GM21619 (cell line): ENCODE measurements around the gene MAEL.
"Not testable (repeated sequence)": the region's sequence is repeated elsewhere in the genome, so short reads cannot be mapped to it uniquely, and the experiment has no call there.

ENCODE experiments used
- ATAC-seq: cut with Tn5 transposase; IDR thresholded peaks from one replicate; pipeline ENCODE4 v1.9.1; 2021; ENCODE audit not compliant: unreplicated experiment

The MAEL gene

DNA sequence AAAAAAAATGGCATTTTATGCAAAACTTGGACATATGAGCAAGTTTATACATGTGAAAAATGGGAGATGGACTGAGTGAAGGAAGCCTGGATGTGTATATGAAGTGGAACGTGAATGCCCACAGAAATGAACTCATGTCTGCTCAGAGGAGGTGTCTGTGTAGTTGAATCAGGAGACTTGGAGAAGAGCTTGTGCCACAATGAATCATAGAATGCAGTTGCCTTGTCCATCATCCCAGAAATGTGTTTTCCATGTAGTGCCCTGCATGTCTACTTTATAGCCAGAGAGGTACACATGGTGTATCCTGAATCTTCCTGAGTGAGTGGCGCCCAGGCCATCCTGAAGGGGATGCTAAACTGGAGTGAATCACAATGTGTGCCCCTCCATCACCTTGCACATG is 11.1 kb upstream of the MAEL start:
- ATAC-seq: no peak

DNA sequence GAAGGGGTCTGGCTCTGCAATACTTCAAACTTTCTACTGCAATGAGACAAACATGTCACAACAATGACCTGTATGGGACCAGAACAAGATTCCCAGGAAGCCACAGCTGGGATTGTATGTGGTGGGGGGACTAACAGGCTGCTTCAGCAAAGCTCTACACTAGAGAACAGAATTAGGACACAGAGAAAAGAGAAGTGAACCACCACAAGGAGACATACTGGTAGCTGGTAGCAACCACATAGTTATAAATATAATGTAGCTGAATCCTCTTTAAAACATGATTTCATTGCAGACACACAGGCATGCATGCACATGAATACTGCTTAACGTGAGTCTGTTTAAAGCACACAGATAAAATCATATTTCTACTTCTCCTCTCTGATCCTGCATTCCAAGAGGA is 10.3 kb upstream of the MAEL start:
- no peak for ATAC-seq

DNA sequence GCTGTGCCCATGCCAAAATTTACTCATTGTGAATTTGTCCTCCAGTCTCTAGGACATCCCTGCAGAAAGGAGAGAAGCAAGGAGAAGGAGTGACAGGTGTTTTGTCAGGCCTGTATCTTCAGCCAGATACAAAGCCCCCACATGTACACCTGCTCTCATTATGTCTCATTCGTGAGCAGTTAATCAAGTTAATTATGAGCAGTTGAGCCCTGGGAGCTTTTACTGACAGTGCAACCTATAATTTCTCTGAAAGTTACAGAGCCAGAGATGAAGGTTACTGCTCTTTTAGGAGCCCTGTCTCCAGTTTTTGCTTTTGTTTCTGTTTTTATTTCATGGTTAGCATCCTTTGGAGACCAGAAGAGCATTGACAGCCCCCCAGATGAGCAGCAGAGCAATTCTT is 8.7 kb upstream of the MAEL start:
- ATAC-seq: no peak

DNA sequence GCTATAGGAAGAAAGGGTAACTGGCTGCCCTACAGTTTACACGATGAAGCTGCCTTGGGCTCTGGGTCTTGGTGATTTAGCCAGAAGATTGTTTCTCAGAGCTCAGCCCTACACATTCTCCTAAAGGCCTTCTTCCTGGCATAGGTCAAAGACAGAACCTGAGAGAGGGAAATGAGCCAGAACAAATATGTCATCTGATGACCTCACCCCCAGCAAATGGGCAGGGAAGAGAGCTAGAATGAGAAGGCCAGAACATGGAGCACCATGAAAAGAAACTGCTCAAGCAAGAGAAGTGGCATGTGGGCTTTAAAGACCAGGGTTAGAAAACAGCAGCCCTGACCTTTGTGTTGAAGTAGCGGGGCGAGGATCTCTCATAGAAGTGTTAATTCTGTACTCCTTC is 8.3 kb upstream of the MAEL start:
- no peak for ATAC-seq

DNA sequence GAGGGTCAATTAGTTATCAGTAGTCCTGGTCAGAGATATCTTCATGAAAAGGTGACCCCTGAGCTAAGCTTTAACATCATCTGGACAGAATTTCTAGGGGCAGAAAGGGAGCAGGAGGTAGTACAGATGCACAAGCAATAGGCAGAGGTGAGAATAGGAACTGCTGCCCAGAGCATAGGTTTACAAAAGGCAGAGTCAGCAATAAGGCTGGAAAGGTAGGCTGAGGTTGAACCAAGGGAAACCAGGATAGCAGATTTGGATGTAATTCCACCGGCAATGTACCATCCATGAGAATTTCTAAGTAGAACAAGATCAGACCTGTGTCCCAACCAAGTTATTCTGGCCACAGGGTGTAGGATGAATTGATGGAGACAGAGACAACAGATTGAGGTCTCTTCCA is 7.5 kb upstream of the MAEL start:
- no peak for ATAC-seq

DNA sequence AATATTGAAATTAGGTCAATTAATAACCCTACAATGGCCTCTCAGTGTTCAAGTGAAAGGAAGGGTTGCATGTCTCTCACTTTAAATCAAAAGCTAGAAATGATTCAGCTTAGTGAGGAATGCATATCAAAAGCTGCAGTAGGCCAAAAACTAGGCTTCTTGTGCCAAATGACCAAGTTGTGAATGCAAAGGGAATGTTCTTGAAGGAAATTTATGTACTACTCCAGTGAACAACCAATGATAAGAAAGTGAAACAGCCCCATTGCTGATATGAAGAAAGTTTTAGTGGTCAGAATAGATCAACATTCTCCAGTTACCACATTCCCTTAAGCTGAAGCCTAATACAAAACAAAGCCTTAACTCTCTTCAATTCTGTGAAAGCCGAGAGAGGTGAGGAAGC is 10.0 kb downstream of the MAEL start:
- no peak for ATAC-seq

DNA sequence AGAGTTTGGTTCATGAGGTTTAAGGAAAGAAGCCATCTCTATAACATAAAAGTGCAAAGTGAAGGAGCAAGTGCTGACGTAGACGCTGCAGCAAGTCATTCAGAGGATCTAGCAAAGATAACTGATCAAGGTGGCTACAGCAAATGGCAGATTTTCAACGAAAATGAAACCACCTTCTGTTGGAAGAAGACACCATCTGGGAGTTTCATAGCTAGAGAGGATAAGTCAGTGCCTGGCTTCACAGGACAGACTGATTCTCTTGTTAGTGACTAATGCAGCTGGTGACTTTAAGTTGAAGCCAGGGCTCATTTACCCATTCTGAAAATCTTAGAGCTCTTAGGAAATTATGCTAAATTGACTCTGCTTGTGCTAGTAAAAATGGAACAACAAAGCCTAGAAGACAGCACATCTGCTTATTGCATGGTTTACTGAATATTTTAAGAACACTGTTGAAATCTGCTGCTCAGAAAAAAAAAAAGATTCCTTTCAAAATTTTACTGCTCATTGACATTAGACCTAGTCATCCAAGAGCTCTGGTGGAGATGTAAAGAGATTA is 10.5 kb downstream of the MAEL start:
- ATAC-seq: no peak

DNA sequence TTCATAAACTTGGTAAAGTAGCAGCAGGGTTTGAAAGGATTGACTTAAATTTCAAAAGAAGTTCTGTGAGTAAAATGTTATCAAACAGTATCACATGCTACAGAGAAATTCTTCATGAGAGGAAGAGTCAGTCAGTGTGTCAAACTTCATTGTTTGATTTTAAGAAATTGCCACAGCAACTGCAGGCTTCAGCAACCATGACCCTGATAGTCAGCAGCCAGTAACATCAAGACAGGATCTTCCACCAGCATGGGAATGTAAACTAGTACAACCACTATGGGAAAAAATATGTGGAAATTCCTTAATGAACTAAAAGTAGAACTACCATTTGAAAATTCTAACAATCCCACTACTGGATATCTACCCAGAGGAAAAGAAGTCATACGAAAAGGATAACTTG is 11.5 kb downstream of the MAEL start:
- no peak for ATAC-seq

DNA sequence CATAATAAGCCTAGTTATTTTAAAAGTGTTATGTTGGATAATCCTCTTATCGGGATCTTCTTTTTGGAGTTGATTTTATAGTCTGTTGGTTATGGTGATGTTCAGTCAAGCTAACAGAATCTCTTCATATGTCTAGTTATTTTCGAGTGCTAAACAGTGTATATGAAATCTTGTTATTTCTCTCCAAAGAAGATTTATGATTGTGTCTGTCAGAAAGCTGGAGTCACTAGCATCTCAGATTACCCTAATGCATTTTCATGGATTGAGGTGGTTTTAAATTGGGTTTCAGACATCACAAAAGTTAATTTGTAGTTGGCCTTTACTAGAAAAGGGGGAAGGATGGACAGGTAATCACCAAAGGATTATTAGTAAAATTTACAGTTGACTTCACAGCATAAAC is 13.3 kb downstream of the MAEL start:
- no peak for ATAC-seq

DNA sequence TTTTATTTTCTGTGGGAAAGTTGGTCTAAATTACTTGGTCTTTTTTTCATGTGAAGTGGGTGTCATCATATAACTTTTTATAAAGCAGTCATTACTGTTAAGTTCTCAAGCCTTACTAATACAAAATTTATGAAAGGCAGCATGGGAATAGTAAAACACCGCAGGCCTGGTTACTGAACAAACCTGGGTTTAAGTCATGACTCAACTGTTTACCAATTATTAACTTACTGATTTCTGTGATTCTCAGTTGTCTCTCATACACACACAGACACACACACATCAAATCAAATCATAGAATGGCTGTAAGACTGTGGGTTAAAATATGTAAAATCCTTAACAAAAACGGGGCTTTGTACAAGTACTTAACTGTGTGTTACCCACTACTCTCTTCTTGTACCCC is 14.6 kb downstream of the MAEL start:
- ATAC-seq: no peak

DNA sequence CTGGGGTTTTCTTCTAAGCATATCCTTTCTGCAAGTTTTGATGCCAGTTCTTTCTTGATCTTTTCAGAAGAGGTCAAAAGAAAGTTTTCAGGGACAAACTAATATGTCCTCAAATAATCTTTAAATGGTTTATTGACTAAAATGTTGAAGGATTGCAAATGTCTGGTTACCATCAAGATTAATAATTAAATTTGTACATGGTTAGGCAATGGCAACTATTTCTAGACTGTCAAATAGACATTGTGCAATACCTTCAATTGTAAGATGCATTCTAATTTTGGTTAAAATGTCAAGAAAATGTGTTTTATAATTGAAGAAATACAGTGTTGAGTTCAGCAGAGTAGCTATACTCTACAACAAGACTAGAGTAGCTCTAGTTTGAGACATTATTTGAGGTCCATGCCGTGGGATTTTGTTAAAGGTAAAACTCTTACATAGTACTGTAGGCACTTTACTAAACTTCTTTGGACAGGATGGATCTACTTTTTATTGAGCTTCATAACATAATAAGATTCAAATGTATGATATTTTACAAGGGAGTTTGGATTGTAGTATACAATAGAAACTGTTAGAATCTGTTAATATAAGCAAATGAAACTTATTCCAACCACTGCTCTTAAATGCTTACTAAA is 22.6 kb downstream of the MAEL start:
- ATAC-seq: no peak

DNA sequence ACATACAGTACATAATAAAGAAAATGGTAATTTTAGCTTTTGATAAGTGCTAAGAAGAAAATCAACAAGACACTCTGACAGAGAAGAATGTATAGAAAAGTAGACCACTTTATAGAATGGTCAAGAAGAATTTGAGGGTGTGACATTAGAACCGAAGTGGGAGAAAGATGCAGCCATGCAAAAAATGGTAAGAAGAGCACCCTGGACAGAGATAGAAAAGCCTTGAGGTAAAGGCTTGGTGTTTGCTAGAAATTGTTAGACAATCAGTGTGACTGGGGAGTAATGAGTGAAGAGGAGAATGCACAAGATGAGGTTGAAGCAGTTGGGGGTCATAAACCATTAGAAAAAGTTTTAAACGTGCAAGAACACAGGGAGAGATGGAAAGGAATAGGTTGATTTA is 23.5 kb downstream of the MAEL start:
- no peak for ATAC-seq

DNA sequence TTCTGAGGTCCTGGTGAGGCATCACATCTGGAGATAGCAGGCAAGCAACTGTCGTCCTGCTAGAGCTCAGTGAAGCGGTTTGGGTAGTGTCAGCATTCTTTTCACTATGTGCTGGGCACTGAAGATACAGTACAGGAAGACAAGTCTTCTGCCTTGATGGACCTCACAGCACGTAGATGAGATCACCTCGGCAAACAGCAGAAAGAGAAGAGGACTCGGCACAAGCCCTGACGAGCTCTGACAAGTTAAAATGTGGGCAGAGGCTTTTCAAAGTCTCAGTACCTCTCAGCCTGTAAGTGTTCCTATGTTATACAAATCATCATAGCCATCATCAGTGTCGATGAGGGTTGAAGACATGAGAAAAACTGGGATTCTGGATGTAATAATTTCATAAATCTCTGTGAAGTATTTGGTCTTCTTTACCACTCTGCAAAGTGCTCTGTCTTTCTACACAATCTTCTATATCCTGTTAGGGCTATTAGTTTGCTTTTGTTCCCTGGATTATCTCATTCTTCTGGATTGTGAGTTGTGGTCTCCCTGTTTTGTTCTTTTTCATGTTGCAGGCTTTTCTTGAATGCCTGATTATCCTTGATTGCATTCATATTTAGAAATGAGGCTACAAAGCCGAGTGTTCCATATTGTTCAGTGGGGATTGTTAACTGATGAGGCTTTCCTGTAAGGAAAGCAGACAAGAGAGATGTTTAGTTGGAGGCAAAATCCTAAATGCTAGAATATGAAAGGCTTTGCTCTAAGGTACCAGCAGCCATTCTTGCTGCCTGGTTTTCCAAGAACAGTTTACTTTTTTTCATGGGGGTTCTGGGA is 24.2 kb downstream of the MAEL start:
- ATAC-seq: no peak

DNA sequence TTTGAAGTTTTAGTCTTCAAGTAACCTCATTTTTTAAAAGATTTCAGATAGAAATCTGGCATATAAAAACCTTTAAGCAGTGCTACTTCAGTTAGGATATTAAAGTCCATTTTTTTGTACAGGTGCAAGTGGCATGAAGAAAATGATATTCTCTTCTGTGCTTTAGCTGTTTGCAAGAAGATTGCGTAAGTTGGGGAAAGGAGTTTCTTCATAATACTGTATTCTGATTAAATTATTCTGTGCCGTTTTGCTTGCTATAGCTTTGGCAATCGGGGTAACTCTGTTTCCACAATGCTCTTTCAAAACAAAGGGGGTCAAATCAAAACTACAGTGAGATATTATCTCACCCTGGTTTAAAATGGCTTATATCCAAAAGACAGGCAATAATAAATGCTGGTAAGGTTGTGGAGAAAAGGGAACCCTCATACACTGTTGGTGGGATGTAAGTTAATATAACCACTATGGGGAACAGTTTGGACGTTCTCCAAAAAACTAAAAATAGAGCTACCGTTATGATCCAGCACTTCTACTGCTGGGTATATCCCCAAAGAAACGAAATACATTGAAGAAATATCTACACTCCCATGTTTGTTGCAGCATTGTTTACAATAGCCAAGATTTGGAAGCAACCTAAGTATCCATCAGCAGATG is 27.1 kb downstream of the MAEL start:
- no peak for ATAC-seq

DNA sequence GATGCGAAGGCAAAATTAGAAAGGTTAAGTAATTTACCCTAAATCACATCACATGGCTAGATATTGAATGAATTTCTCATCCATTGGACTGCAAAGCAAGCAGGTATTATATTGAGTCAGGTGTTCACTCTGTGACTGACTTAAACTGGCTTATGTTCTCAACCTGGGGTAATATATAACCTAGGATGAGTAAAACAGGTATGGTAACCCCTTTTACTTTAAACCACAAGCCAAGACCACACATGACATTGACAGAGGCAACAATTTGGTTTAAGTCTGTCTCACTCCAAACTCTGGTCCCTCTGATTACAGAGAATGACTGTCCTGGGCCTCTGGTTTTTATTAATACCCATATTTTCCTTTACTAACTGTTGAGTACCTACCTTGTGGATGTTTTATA is 33.3 kb downstream of the MAEL start:
- peak; percentile 77 for ATAC-seq

DNA sequence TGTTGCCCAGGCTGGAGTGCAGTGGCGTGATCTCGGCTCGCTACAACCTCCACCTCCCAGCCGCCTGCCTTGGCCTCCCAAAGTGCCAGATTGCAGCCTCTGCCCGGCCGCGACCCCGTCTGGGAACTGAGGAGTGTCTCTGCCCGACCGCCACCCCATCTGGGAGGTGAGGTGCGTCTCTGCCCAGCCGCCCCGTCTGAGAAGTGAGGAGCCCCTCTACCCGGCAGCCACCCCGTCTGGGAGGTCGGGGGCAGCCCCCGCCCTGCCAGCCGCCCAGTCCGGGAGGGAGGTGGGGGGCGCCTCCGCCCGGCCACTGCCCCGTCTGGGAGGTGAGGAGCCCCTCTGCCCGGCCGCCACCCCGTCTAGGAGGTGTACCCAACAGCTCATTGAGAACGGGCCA is 40.5 kb downstream of the MAEL start:
- not testable (repeated sequence) for ATAC-seq

DNA sequence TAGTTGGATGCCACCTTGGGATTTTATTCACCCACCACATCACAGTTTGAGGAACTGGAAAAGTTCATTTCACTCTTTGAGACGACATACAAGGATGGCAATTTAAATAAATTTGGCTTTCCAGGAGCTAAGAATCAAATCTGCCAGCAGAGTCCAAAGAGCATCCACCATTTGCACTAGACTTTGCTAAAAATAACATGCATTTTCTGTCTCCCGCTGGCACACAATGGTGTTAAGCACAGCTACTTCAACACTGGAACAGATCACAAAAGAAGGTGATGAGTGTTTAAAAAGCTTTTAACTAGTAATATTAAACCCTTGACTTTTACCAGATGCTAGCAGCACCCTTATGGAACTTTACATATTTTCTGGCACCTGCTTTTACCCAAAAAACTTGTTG is 44.6 kb downstream of the MAEL start:
- ATAC-seq: no peak

DNA sequence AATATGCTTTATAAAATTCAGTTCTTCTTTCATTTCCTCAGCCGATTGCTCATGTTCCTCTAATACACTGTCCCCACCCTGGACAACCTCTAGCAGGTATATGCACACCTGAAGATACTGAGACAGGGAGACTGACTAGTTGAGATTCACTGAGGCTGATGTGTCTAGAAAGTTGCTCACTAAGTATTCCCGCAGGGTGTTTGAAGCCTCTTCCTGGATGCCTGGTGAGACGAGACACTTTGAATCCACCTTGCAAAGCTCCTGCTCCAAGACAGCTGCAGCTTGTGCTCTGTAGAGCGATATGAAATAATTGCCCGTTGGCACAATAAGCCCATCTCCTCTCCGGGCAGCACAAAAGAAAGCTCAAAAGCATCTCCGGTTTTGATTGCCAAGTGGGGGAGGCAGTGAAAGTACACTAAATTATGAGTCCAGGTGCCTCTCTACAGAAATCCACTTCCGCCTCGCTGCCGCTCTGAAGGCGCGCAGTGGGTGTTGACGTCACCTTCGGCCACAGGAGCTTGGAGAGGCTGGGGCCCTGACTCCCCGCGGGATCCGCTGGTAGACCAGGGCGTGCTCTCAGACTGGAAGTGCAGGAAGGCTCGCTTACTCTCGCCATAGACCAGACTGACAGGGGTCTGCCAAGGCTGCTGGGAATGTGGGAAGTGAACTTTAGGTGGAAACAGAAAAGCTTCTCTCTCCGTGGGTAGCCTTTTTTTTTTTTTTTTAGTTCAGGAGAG is 54.8 kb downstream of the MAEL start:
- ATAC-seq: peak; percentile 99

DNA sequence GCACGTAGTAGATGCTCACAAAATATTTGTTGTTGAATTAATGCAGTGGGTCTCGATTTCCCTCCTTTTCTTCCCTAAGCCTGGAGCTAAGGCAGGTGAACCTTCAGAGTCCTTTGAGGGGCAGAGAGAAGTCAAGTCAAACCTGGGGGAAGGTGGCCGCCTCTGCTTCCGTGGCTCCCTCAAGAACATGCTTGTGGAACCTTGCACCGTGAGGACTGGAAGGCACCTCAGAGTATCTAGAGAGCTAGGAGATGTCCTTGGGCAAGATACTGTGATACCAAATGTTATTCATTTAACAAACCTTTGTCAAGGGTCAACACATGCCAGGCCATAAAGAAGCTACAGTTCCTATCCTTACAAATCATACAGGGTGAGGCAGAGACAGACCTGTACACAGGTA is 62.8 kb downstream of the MAEL start:
- no peak for ATAC-seq

DNA sequence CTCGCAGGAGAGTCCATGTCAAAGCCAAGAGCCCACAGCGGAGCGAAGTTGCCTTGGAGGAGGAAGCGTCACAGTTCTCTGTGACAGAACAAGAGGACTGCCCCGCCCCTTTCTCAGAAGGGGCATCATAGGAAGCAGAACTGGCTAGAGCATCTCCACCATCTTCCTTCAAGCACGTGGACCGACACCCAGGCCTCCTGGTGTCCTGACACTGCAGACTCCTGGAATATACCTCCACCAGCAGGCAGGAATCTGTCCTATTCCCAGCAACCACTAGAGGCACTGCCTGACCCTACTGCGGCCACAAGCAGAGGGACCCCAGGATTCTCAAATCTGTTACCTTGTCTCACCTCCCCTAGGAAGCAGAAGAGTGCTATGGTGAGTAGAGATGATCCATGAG is 63.3 kb downstream of the MAEL start:
- ATAC-seq: no peak

DNA sequence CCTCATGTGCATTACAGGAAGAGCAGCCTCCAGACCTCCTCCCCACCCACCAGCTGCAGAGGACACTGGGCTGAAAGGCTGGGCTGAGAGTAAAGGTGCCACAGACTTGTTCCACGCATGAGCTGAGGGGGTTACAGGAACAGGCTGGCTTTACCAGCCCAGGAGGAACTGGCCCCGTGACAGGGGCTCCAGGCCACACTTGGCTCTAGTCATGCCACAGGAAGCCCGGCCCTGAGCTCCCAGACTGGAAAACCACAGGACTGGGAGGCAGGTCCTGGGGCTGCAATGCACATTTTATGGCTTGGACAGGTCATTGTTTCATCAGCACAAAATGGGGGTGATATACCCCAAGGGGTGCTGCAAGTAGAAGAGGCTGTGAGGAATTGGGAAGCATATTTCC is 65.5 kb downstream of the MAEL start:
- ATAC-seq: no peak
